Measurements from ENCODE around the gene CDC37.

CDC37 gene

GRCh38 chr19:10427169-10427568 is 23.8 kb upstream of the CDC37 start:
- H3K4me3 ChIP-seq = no peak overlapping the region
- H3K4me1 ChIP-seq = peaks cover 6% of the 10 kb centered on the region
- in situ Hi-C loops (cut with MboI; ENCODE audit: low sequenced_read_pairs) = no loop called here
- no peaks in the 10 kb centered on the region for H3K9me3 ChIP-seq
- no peaks in the 10 kb centered on the region for H3K27me3 ChIP-seq (ENCODE audit: low read depth)
- no peaks in the 10 kb centered on the region for H3K36me3 ChIP-seq (replicated peaks)
- no peak for DNase-seq (ENCODE audit: low spot score in 2 of 2)

- Histone ChIP-seq H3K4me1 (peaks cover 14% of the 10 kb centered on the region), H3K36me3 (replicated peaks) (no peaks in the 10 kb centered on the region), H3K27me3 (ENCODE audit: low read depth) (no peaks in the 10 kb centered on the region), H3K9me3 (no peaks in the 10 kb centered on the region), H3K4me3 (peak overlapping the region; percentile 44)
- in situ Hi-C loops (cut with MboI; ENCODE audit: low sequenced_read_pairs) = no loop called here
- peak; percentile 71 to 94 for DNase-seq (ENCODE audit: low spot score in 2 of 2)
Measured at GRCh38 chr19:10424011-10424637, 20.8 kb upstream of the CDC37 start.

DNA sequence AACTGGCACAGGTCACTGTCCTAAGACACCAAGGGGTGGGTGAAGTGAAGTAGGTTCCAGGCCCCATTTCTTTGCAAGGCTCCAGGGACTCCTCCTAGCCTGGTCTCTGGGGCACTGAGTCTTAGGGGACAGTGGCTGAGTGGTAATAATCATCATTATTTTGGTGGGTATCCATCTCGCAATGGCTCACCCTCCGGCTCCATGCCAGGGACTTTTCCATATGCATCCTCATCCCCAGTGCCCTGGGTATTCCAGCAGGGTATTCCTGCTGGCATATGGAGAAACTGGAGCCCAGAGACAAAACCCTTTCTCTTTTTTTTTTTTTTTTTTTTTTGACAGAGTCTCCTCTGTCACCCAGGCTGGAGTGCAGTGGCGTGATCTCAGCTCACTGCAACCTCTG is 19.5 kb upstream of the CDC37 start:
- Histone ChIP-seq H3K4me3 (no peak overlapping the region), H3K27me3 (ENCODE audit: low read depth) (no peaks in the 10 kb centered on the region), H3K4me1 (peaks cover 22% of the 10 kb centered on the region), H3K36me3 (replicated peaks) (no peaks in the 10 kb centered on the region), H3K9me3 (no peaks in the 10 kb centered on the region)
- in situ Hi-C loops (cut with MboI; ENCODE audit: low sequenced_read_pairs) = no loop called here
- DNase-seq (ENCODE audit: low spot score in 2 of 2) = no peak

- in situ Hi-C loops (cut with MboI; ENCODE audit: low sequenced_read_pairs) = no loop called here
- H3K27me3 ChIP-seq (ENCODE audit: low read depth) = no peaks in the 10 kb centered on the region
- H3K4me1 ChIP-seq = peaks cover 28% of the 10 kb centered on the region
- peak overlapping the region; percentile 60 for H3K4me3 ChIP-seq
- H3K9me3 ChIP-seq = no peaks in the 10 kb centered on the region; the same call in 1 of the 2 replicates
- H3K36me3 ChIP-seq (replicated peaks) = no peaks in the 10 kb centered on the region
- DNase-seq (ENCODE audit: low spot score in 2 of 2) = no peak
Measured at GRCh38 chr19:10422046-10422461, 18.7 kb upstream of the CDC37 start.

DNA sequence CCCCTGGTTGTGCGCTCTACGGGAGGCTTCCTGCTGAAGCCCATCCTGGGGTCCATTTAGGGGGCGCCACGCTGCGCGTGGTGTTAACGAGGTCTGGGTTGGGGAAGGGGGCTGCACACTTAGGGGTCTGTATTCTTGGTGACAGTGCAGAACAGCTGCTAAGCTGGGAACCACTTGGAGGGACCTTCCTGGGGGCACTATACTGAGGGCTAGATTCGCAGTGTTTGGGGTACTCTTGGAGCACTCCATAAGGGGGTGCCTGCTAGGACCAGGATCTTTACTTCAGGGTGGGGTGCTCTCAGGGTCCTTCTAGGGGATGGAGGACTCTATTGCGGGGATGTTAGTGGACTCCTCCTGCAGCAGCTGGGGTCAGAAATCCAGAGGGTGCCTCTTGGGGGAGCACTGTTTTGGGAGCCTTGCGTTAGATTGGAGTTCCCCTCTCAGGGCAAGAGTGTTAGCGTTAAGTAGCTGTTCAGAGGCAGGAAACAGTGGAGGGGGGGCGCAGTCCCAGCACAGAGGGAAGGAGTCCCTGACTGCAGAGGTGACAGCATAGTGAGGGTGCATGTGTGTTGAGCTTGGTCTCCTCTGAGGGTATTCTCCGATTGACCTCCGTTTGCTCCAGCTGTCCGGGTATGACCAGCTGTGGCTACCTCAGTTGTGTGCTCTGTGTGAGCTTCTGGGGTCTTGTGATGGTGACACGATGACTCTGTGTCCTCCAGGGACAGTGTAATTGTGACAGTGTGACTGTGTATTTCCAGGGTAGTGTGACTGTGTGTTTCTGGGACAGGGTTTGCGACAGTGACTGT is 18.1 kb upstream of the CDC37 start:
- DNase-seq (ENCODE audit: low spot score in 2 of 2) = no peak
- H3K4me1 ChIP-seq = peaks cover 28% of the 10 kb centered on the region
- no peaks in the 10 kb centered on the region for H3K27me3 ChIP-seq (ENCODE audit: low read depth)
- in situ Hi-C loops (cut with MboI; ENCODE audit: low sequenced_read_pairs) = no loop called here
- peak overlapping the region; percentile 60 for H3K4me3 ChIP-seq
- no peaks in the 10 kb centered on the region for H3K36me3 ChIP-seq (replicated peaks)
- no peaks in the 10 kb centered on the region; the same call in 1 of the 2 replicates for H3K9me3 ChIP-seq

DNA sequence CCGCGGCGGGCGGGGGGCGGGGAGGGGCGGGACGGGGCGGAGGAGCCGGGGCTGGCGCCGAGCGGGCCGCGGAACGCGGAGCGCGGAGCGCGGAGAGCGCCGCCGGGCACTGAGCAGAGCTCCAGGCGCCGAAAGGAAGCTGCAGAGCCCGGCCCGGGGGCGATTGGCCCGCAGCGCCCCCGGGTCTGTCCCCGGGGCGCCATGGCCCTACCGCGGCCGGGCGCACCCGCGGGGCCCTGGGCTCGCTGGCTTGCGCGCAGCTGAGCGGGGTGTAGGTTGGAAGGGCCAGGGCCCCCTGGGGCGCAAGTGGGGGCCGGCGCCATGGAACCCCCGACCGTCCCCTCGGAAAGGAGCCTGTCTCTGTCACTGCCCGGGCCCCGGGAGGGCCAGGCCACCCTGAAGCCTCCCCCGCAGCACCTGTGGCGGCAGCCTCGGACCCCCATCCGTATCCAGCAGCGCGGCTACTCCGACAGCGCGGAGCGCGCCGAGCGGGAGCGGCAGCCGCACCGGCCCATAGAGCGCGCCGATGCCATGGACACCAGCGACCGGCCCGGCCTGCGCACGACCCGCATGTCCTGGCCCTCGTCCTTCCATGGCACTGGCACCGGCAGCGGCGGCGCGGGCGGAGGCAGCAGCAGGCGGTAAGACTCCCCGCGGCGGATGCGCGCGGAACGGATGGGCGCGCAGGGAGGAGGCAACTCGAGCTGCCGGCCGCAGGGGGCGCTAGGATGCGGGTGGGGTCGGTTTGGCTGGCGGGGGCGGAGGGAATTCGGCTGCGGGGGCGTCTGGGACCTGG is 17.3 kb upstream of the CDC37 start, which contains the start of gene PDE4A:
Gene PDE4A, plus strand, starts transcription at position 95 of the 796 bp plus-strand sequence. Its CDS starts 227 bp downstream, at position 322.
- H3K27me3 ChIP-seq (ENCODE audit: low read depth) = no peaks in the 10 kb centered on the region
- in situ Hi-C loops (cut with MboI; ENCODE audit: low sequenced_read_pairs) = no loop called here
- H3K4me1 ChIP-seq = peaks cover 32% of the 10 kb centered on the region

DNA sequence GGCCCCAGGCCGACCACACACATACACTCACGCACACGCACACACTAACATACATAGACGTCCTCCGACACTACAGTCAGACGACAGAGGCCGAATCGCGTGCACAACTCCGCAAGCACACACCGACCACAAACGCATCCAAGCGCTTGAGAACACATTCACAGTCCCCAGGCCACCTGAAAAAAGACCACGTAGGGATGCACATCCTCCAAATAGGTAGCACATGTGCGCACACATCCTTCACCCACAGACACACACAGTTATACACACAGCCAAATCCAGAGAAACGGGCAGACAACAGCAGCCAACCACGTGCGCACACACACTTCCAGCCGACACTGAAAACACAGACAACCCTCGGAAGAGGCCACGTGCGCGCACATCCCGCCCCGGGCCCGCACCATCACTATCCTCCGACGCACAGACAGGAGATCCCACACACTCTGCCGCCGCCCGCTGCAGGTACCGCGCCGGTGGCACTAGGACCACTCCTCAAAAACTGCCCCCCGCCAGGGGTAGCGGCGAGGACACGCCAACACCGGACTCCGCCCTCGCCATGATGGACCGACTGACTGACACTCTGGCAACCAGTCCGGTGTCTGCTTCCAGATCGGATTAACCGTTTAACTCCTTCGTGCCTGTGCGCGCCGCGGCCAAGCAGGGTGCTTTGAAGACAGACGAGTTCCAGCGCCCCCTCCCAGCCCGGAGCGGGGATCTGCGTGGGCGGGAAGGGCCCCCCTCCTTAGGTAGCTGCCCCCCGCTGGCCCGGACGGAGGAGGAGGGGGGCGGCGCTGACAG is 16.5 kb upstream of the CDC37 start:
- H3K27me3 ChIP-seq (ENCODE audit: low read depth) = no peaks in the 10 kb centered on the region
- H3K36me3 ChIP-seq (replicated peaks) = no peaks in the 10 kb centered on the region
- DNase-seq (ENCODE audit: low spot score in 2 of 2) = peak; percentile 88 to 96
- peak overlapping the region; percentile 60 for H3K4me3 ChIP-seq
- no peaks in the 10 kb centered on the region; the same call in 1 of the 2 replicates for H3K9me3 ChIP-seq
- in situ Hi-C loops (cut with MboI; ENCODE audit: low sequenced_read_pairs) = no loop called here
- peaks cover 32% of the 10 kb centered on the region for H3K4me1 ChIP-seq

More for the DNA sequence above, 17.3 kb upstream of the CDC37 start, which contains the start of gene PDE4A:
- H3K9me3 ChIP-seq = no peaks in the 10 kb centered on the region; the same call in 1 of the 2 replicates
- H3K4me3 ChIP-seq = peak within 1 kb of the TSS; percentile 60
- peak; percentile 34 to 84 for DNase-seq (ENCODE audit: low spot score in 2 of 2)
- H3K36me3 ChIP-seq (replicated peaks) = no peaks in the 10 kb centered on the region

GRCh38 chr19:10419200-10419645 is 15.9 kb upstream of the CDC37 start:
- peaks cover 32% of the 10 kb centered on the region for H3K4me1 ChIP-seq
- DNase-seq (ENCODE audit: low spot score in 2 of 2) = peak in 1 of 2 experiments; percentile 47
- H3K27me3 ChIP-seq (ENCODE audit: low read depth) = no peaks in the 10 kb centered on the region
- H3K4me3 ChIP-seq = peak overlapping the region; percentile 60
- peaks cover 6% of the 10 kb centered on the region; the same call in 1 of the 2 replicates for H3K9me3 ChIP-seq
- H3K36me3 ChIP-seq (replicated peaks) = no peaks in the 10 kb centered on the region
- in situ Hi-C loops (cut with MboI; ENCODE audit: low sequenced_read_pairs) = no loop called here

GRCh38 chr19:10418485-10419199 is 15.3 kb upstream of the CDC37 start:
- H3K4me3 ChIP-seq = peak overlapping the region; percentile 60
- in situ Hi-C loops (cut with MboI; ENCODE audit: low sequenced_read_pairs) = no loop called here

GRCh38 chr19:10418235-10418484 is 14.8 kb upstream of the CDC37 start:
- H3K27me3 ChIP-seq (ENCODE audit: low read depth) = no peaks in the 10 kb centered on the region
- no peaks in the 10 kb centered on the region for H3K36me3 ChIP-seq (replicated peaks)
- peak in 1 of 2 experiments; percentile 14 for DNase-seq (ENCODE audit: low spot score in 2 of 2)
- peak overlapping the region; percentile 60 for H3K4me3 ChIP-seq
- in situ Hi-C loops (cut with MboI; ENCODE audit: low sequenced_read_pairs) = no loop called here
- H3K9me3 ChIP-seq = peaks cover 8% of the 10 kb centered on the region; the same call in 1 of the 2 replicates
- peaks cover 26% of the 10 kb centered on the region for H3K4me1 ChIP-seq

More at GRCh38 chr19:10418485-10419199, 15.3 kb upstream of the CDC37 start:
- Histone ChIP-seq H3K4me1 (peaks cover 27% of the 10 kb centered on the region), H3K9me3 (peaks cover 8% of the 10 kb centered on the region; the same call in 1 of the 2 replicates), H3K27me3 (ENCODE audit: low read depth) (no peaks in the 10 kb centered on the region), H3K36me3 (replicated peaks) (no peaks in the 10 kb centered on the region)
- peak; percentile 18 to 53 for DNase-seq (ENCODE audit: low spot score in 2 of 2)

GRCh38 chr19:10417541-10418234 is 14.3 kb upstream of the CDC37 start:
- Histone ChIP-seq H3K27me3 (ENCODE audit: low read depth) (no peaks in the 10 kb centered on the region), H3K36me3 (replicated peaks) (no peaks in the 10 kb centered on the region), H3K4me1 (peaks cover 26% of the 10 kb centered on the region), H3K4me3 (peak overlapping the region; percentile 60), H3K9me3 (peaks cover 8% of the 10 kb centered on the region; the same call in 1 of the 2 replicates)
- in situ Hi-C loops (cut with MboI; ENCODE audit: low sequenced_read_pairs) = no loop called here
- peak in 1 of 2 experiments; percentile 57 for DNase-seq (ENCODE audit: low spot score in 2 of 2)

Data from HAP-1 (cell line).